HEK293 (cell line): ENCODE data around the gene BACH2.

ENCODE experiments used
- CTCF ChIA-PET: fragments of 350-600 bp; formaldehyde crosslinking; extraction: SDS; loops from one replicate; lab custom pipeline; 2021; ENCODE audit warnings: antibody characterized with exemption; lab: Yijun Ruan, JAX
- POLR2A ChIA-PET: fragments of 300-600 bp; formaldehyde crosslinking; extraction: SDS; loops from one replicate; lab custom pipeline; 2020; ENCODE audit warnings: antibody characterized with exemption, inconsistent platforms; lab: Yijun Ruan, JAX
- H3K27ac ChIP-seq: fragments of 200-500 bp; sonication (Bioruptor generic); 2 replicates; pipeline ENCODE4 v1.5.1; 2014; ENCODE audit warnings: low read depth, low read length, control low read depth, inconsistent platforms; ENCODE audit errors: extremely low read depth
- H3K36me3 ChIP-seq, 2 experiments: fragments of 200-500 bp in 1 of 2; sonication (Bioruptor generic) in 1 of 2; 1 replicate in 1 of 2; 2 replicates in 1 of 2; pipeline ENCODE4 v1.5.1; 2014 to 2017; ENCODE audit warnings: inconsistent platforms in 2 of 2, low read length in 2 of 2; ENCODE audit not compliant: control insufficient read depth in 2 of 2, insufficient read depth in 1 of 2
- H3K4me1 ChIP-seq: fragments of 200-500 bp; sonication (Bioruptor generic); 2 replicates; pipeline ENCODE4 v1.5.1; 2014; ENCODE audit warnings: mild to moderate bottlenecking, low read length, inconsistent platforms; ENCODE audit not compliant: control insufficient read depth, insufficient read depth
- H3K4me3 ChIP-seq: 2 replicates; pipeline ENCODE4 v1.5.1; 2011; ENCODE audit warnings: low read depth, mild to moderate bottlenecking, control low read depth, low read length, moderate library complexity
- H3K9me3 ChIP-seq: fragments of 200-500 bp; sonication (Bioruptor generic); 2 replicates; pipeline ENCODE4 v1.5.1; 2014; ENCODE audit warnings: low read depth, low read length, inconsistent platforms; ENCODE audit not compliant: control insufficient read depth, insufficient read depth
- GLI2 ChIP-seq: fragments of 450-650 bp; formaldehyde crosslinking; IDR thresholded peaks from 2 replicates; pipeline ENCODE4; 2017; ENCODE audit warnings: missing biosample characterization, missing genetic modification characterization, low read depth, borderline replicate concordance
- GLI4 ChIP-seq: fragments of 450-650 bp; formaldehyde crosslinking; IDR thresholded peaks from 2 replicates; pipeline ENCODE4 v1.5.1; 2016; ENCODE audit warnings: missing biosample characterization, missing genetic modification characterization
- IKZF3 ChIP-seq: fragments of 450-650 bp; IDR thresholded peaks from 2 replicates; pipeline ENCODE4 v1.5.0; 2018; ENCODE audit warnings: missing biosample characterization, mild to moderate bottlenecking, missing genetic modification characterization, moderate library complexity
- KLF1 ChIP-seq: fragments of 450-650 bp; formaldehyde crosslinking; IDR thresholded peaks from 2 replicates; pipeline ENCODE4 v1.5.1; 2016; ENCODE audit warnings: missing biosample characterization, missing genetic modification characterization
- PRDM1 ChIP-seq: fragments of 450-650 bp; formaldehyde crosslinking; IDR thresholded peaks from 2 replicates; pipeline ENCODE4; 2016; ENCODE audit warnings: missing biosample characterization, missing genetic modification characterization
- REPIN1 ChIP-seq: fragments of 450-650 bp; formaldehyde crosslinking; IDR thresholded peaks from 2 replicates; pipeline ENCODE4 v1.5.1; 2017; ENCODE audit warnings: missing biosample characterization, missing genetic modification characterization, low read depth
- SCRT1 ChIP-seq: fragments of 450-650 bp; formaldehyde crosslinking; IDR thresholded peaks from 2 replicates; pipeline ENCODE4 v1.5.1; 2016; ENCODE audit warnings: missing biosample characterization, missing genetic modification characterization, borderline replicate concordance
- ZBTB20 ChIP-seq: fragments of 450-650 bp; formaldehyde crosslinking; IDR thresholded peaks from 2 replicates; pipeline ENCODE4 v1.5.1; 2016; ENCODE audit warnings: missing biosample characterization, missing genetic modification characterization
- ZBTB21 ChIP-seq: fragments of 450-650 bp; formaldehyde crosslinking; IDR thresholded peaks from 2 replicates; pipeline ENCODE4 v1.5.1; 2017; ENCODE audit warnings: missing biosample characterization, missing genetic modification characterization
- ZFP69B ChIP-seq: fragments of 450-650 bp; formaldehyde crosslinking; IDR thresholded peaks from 2 replicates; pipeline ENCODE4 v1.5.1; 2016; ENCODE audit warnings: missing biosample characterization, missing genetic modification characterization
- ZNF133 ChIP-seq: fragments of 450-650 bp; formaldehyde crosslinking; IDR thresholded peaks from 2 replicates; pipeline ENCODE4 v1.5.1; 2016; ENCODE audit warnings: missing biosample characterization, missing genetic modification characterization
- ZNF138 ChIP-seq: fragments of 450-650 bp; formaldehyde crosslinking; IDR thresholded peaks from 2 replicates; pipeline ENCODE4 v1.5.1; 2016; ENCODE audit warnings: missing biosample characterization, missing genetic modification characterization, borderline replicate concordance
- ZNF23 ChIP-seq: fragments of 450-650 bp; formaldehyde crosslinking; IDR thresholded peaks from 2 replicates; pipeline ENCODE4 v1.5.1; 2016; ENCODE audit warnings: missing biosample characterization, missing genetic modification characterization, borderline replicate concordance
- ZNF292 ChIP-seq: fragments of 450-650 bp; formaldehyde crosslinking; IDR thresholded peaks from 2 replicates; pipeline ENCODE4 v1.5.1; 2016; ENCODE audit warnings: low read depth, missing biosample characterization, missing genetic modification characterization, borderline replicate concordance
- ZNF394 ChIP-seq: fragments of 450-650 bp; formaldehyde crosslinking; IDR thresholded peaks from 2 replicates; pipeline ENCODE4 v1.5.1; 2016; ENCODE audit warnings: missing biosample characterization, missing genetic modification characterization, mild to moderate bottlenecking, moderate library complexity, borderline replicate concordance
- ZNF501 ChIP-seq: fragments of 450-650 bp; formaldehyde crosslinking; IDR thresholded peaks from 2 replicates; pipeline ENCODE4 v1.5.1; 2016; ENCODE audit warnings: missing biosample characterization, missing genetic modification characterization
- ZNF560 ChIP-seq: fragments of 450-650 bp; formaldehyde crosslinking; IDR thresholded peaks from 2 replicates; pipeline ENCODE4 v1.5.1; 2017; ENCODE audit warnings: missing biosample characterization, missing genetic modification characterization, borderline replicate concordance
- ZNF580 ChIP-seq: fragments of 450-650 bp; formaldehyde crosslinking; IDR thresholded peaks from 2 replicates; pipeline ENCODE4 v1.5.1; 2016; ENCODE audit warnings: missing biosample characterization, missing genetic modification characterization
- ZNF660 ChIP-seq: fragments of 450-650 bp; IDR thresholded peaks from 2 replicates; pipeline ENCODE4 v1.5.1; 2018; ENCODE audit warnings: missing biosample characterization, mild to moderate bottlenecking, missing genetic modification characterization
- ZNF670 ChIP-seq: fragments of 450-650 bp; formaldehyde crosslinking; IDR thresholded peaks from 2 replicates; pipeline ENCODE4 v1.5.1; 2016; ENCODE audit warnings: missing biosample characterization, missing genetic modification characterization, low read depth
- ZNF707 ChIP-seq: fragments of 450-650 bp; formaldehyde crosslinking; IDR thresholded peaks from 2 replicates; pipeline ENCODE4 v1.5.1; 2016; ENCODE audit warnings: missing biosample characterization, missing genetic modification characterization
- ZNF747 ChIP-seq: fragments of 450-650 bp; formaldehyde crosslinking; IDR thresholded peaks from 2 replicates; pipeline ENCODE4 v1.5.1; 2016; ENCODE audit warnings: missing biosample characterization, missing genetic modification characterization
- ZNF76 ChIP-seq: fragments of 450-650 bp; formaldehyde crosslinking; IDR thresholded peaks from 2 replicates; pipeline ENCODE4; 2016; ENCODE audit warnings: low read depth, missing biosample characterization, missing genetic modification characterization, borderline replicate concordance
- TF ChIP-seq, protein P1 (sequence below): fragments of 450-650 bp; formaldehyde crosslinking; conservative IDR thresholded peaks from 2 replicates; pipeline ENCODE4 v1.5.1; 2016; ENCODE audit warnings: low read depth, missing biosample characterization, missing genetic modification characterization
- TF ChIP-seq, protein P2 (sequence below): fragments of 450-650 bp; IDR thresholded peaks from 2 replicates; pipeline ENCODE4 v1.5.1; 2018; ENCODE audit warnings: missing biosample characterization, missing genetic modification characterization
- TF ChIP-seq, protein P3 (sequence below): fragments of 450-650 bp; formaldehyde crosslinking; IDR thresholded peaks from 2 replicates; pipeline ENCODE4 v1.5.1; 2016; ENCODE audit warnings: missing biosample characterization, missing genetic modification characterization

Gene BACH2

DNA sequence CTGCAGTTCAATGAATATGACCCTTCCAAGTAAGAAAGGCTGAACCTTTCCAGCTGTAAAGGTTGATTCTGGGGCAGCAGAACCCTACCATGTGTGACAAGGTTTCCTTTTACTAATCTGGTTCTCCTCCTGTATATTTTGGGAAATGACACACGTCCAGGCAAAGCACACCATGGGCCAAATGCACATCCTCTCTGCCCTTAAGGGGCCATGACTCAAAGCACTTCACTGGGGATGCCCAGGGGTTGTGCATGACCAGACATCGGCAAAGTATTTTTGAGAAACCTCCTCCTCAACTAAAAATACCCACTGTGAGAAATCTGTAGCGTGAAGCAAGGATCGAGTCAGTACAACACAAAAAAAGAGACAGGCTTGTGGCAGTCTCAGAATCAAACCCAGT, 174.7 kb downstream of the BACH2 start:
- Histone ChIP-seq H3K27ac (no peak overlapping the region), H3K4me3 (no peak overlapping the region), H3K9me3 (no peaks in the 10 kb centered on the region), H3K36me3 (no peaks in the 10 kb centered on the region), H3K4me1 (no peaks in the 10 kb centered on the region)
- ChIA-PET CTCF (no interaction called here), POLR2A (no interaction called here)
- TF ChIP-seq ZNF23 (tag by site-specific recombination) = no peak
- TF ChIP-seq GLI2 (tag by site-specific recombination) = no peak
- no peak for TF ChIP-seq KLF1 (tag by site-specific recombination)

- ChIA-PET POLR2A (no interaction called here), CTCF (interaction anchor here (0.6 to 1.6 kb wide), 6 partner anchors 10 to 180 kb away, joined by 3 to 6 read pairs (median 3); no protein-coding TSS in a partner anchor)
- H3K27ac ChIP-seq = no peak overlapping the region
These were observed 176.3 kb downstream of the BACH2 start for GRCh38 chr6:90120327-90120726.

DNA sequence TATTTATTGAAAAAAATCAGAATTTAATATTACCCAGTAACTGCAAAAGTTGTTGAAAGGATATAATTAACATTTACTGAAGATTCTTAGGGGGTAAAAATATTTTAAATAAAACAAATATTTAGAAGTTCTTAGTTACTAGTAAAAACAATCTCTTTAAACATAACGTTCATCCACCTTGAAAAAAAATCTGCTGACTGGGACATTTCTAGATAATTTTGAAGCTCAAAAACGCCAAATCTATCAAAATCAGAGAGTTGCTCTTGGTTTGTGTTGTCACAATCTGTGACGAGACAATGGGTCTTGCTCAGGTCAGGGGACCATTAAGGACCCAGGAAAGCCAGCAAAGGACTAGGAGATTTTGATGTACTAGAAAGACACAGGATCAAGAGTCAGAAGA, 177.0 kb downstream of the BACH2 start:
- no peaks in the 10 kb centered on the region for H3K9me3 ChIP-seq
- no peaks in the 10 kb centered on the region for H3K4me1 ChIP-seq
- ChIA-PET POLR2A (no interaction called here), CTCF (interaction anchor here (1.1 to 2.5 kb wide), 6 partner anchors 9 to 179 kb away, joined by 3 to 8 read pairs (median 4); no protein-coding TSS in a partner anchor)
- H3K27ac ChIP-seq = no peak overlapping the region
- H3K4me3 ChIP-seq = no peak overlapping the region
- no peaks in the 10 kb centered on the region for H3K36me3 ChIP-seq
- TF ChIP-seq ZNF660 (tag by site-specific recombination) (no peak), ZNF501 (tag by site-specific recombination) (no peak), ZNF133 (tag by site-specific recombination) (no peak), ZBTB20 (tag by site-specific recombination) (no peak), ZNF707 (tag by site-specific recombination) (no peak)
- TF ChIP-seq, protein P1, sequence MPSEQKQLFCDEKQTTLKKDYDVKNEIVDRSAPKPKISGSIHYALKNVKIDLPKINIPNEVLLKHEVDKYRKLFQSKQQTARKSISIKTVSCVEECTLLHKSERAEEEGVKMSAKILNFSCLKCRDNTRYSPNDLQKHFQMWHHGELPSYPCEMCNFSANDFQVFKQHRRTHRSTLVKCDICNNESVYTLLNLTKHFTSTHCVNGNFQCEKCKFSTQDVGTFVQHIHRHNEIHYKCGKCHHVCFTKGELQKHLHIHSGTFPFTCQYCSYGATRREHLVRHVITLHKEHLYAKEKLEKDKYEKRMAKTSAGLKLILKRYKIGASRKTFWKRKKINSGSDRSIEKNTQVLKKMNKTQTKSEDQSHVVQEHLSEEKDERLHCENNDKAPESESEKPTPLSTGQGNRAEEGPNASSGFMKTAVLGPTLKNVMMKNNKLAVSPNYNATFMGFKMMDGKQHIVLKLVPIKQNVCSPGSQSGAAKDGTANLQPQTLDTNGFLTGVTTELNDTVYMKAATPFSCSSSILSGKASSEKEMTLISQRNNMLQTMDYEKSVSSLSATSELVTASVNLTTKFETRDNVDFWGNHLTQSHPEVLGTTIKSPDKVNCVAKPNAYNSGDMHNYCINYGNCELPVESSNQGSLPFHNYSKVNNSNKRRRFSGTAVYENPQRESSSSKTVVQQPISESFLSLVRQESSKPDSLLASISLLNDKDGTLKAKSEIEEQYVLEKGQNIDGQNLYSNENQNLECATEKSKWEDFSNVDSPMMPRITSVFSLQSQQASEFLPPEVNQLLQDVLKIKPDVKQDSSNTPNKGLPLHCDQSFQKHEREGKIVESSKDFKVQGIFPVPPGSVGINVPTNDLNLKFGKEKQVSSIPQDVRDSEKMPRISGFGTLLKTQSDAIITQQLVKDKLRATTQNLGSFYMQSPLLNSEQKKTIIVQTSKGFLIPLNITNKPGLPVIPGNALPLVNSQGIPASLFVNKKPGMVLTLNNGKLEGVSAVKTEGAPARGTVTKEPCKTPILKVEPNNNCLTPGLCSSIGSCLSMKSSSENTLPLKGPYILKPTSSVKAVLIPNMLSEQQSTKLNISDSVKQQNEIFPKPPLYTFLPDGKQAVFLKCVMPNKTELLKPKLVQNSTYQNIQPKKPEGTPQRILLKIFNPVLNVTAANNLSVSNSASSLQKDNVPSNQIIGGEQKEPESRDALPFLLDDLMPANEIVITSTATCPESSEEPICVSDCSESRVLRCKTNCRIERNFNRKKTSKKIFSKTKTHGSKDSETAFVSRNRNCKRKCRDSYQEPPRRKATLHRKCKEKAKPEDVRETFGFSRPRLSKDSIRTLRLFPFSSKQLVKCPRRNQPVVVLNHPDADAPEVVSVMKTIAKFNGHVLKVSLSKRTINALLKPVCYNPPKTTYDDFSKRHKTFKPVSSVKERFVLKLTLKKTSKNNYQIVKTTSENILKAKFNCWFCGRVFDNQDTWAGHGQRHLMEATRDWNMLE (tag by site-specific recombination) = no peak

More at GRCh38 chr6:90120327-90120726, 176.3 kb downstream of the BACH2 start:
- TF ChIP-seq ZNF670 (tag by site-specific recombination) (no peak), ZNF660 (tag by site-specific recombination) (no peak), ZBTB21 (tag by site-specific recombination) (no peak), ZNF580 (tag by site-specific recombination) (no peak), ZNF747 (tag by site-specific recombination) (no peak), ZNF560 (tag by site-specific recombination) (no peak), ZNF394 (no peak), ZNF138 (tag by site-specific recombination) (no peak), ZNF292 (tag by site-specific recombination) (no peak), SCRT1 (no peak), IKZF3 (tag by site-specific recombination) (no peak), ZNF76 (tag by site-specific recombination) (no peak), KLF1 (tag by site-specific recombination) (no peak), REPIN1 (tag by site-specific recombination) (no peak), PRDM1 (tag by site-specific recombination) (no peak), ZFP69B (tag by site-specific recombination) (no peak), GLI4 (no peak)
- TF ChIP-seq, protein P2, sequence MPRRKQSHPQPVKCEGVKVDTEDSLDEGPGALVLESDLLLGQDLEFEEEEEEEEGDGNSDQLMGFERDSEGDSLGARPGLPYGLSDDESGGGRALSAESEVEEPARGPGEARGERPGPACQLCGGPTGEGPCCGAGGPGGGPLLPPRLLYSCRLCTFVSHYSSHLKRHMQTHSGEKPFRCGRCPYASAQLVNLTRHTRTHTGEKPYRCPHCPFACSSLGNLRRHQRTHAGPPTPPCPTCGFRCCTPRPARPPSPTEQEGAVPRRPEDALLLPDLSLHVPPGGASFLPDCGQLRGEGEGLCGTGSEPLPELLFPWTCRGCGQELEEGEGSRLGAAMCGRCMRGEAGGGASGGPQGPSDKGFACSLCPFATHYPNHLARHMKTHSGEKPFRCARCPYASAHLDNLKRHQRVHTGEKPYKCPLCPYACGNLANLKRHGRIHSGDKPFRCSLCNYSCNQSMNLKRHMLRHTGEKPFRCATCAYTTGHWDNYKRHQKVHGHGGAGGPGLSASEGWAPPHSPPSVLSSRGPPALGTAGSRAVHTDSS = no peak
- TF ChIP-seq, protein P3, sequence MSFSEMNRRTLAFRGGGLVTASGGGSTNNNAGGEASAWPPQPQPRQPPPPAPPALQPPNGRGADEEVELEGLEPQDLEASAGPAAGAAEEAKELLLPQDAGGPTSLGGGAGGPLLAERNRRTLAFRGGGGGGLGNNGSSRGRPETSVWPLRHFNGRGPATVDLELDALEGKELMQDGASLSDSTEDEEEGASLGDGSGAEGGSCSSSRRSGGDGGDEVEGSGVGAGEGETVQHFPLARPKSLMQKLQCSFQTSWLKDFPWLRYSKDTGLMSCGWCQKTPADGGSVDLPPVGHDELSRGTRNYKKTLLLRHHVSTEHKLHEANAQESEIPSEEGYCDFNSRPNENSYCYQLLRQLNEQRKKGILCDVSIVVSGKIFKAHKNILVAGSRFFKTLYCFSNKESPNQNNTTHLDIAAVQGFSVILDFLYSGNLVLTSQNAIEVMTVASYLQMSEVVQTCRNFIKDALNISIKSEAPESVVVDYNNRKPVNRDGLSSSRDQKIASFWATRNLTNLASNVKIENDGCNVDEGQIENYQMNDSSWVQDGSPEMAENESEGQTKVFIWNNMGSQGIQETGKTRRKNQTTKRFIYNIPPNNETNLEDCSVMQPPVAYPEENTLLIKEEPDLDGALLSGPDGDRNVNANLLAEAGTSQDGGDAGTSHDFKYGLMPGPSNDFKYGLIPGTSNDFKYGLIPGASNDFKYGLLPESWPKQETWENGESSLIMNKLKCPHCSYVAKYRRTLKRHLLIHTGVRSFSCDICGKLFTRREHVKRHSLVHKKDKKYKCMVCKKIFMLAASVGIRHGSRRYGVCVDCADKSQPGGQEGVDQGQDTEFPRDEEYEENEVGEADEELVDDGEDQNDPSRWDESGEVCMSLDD = no peak
- no peaks in the 10 kb centered on the region for H3K9me3 ChIP-seq
- no peaks in the 10 kb centered on the region for H3K36me3 ChIP-seq
- no peak overlapping the region for H3K4me3 ChIP-seq
- no peaks in the 10 kb centered on the region for H3K4me1 ChIP-seq
